Measurements from ENCODE around the gene GPR155. TPM values are rescaled to one million over a fixed set of nuclear protein-coding genes. Genes with fewer than 3 reads are reported as not detected.
"Not testable (repeated sequence)": the region's sequence is repeated elsewhere in the genome, so short reads cannot be mapped to it uniquely, and the experiment has no call there.

The GPR155 gene
- total RNA-seq, 4 donors from 2014 or later: 1.8 to 48.7 (median 3.2) TPM

DNA sequence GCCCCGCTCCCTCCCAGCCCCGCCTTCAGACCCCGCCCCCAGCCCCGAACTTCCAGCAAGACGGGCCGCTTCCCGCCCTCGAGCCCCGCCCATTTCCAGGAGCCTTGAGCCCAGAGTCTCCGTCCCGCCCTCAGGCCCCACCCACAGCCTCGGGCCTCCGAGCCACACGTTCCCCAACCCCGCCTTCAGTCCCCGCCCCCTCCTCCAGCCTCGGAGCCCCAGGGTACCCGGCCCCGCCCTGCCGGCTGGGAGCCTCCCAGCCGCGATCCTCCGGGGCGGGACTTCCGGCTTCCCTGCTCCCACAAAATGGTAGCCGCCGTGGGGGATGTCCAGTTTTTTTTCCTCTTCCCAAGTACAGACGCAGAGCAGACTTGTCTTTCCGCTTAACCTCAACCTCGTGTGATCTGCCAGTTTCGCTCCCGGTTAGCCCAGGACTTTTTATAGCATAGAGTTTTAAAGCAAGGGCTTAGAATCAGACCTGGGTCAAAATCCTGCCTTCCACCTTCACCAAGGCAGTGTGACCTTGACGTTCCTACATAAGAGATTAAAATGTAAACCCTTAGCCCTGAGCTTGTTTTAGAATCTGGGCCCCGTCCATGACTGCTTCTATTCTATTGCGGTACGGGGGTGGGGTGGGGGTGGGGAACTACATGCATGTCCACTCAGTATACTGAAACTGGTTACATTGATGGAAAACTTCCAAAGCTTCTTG is 435 bp upstream of the GPR155 start:
- Histone ChIP-seq H3K9me3 (no peaks in the 10 kb centered on the region), H3K27ac (peak overlapping the region; percentile 74 to 84 (median 84)), H3K27me3 (no peaks in the 10 kb centered on the region), H3K4me1 (no peaks in the 10 kb centered on the region), H3K4me3 (peak overlapping the region; percentile 83 to 91 (median 88)), H3K36me3 (no peaks in the 10 kb centered on the region)
- TF ChIP-seq, protein P1, sequence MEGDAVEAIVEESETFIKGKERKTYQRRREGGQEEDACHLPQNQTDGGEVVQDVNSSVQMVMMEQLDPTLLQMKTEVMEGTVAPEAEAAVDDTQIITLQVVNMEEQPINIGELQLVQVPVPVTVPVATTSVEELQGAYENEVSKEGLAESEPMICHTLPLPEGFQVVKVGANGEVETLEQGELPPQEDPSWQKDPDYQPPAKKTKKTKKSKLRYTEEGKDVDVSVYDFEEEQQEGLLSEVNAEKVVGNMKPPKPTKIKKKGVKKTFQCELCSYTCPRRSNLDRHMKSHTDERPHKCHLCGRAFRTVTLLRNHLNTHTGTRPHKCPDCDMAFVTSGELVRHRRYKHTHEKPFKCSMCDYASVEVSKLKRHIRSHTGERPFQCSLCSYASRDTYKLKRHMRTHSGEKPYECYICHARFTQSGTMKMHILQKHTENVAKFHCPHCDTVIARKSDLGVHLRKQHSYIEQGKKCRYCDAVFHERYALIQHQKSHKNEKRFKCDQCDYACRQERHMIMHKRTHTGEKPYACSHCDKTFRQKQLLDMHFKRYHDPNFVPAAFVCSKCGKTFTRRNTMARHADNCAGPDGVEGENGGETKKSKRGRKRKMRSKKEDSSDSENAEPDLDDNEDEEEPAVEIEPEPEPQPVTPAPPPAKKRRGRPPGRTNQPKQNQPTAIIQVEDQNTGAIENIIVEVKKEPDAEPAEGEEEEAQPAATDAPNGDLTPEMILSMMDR (IDR thresholded peaks at IDR 0.05): no peak
- peak in 1 of 2 donors; percentile 48 for TF ChIP-seq POLR2A (IDR thresholded peaks at IDR 0.05)
- peak; percentile 100 for DNase-seq

- Histone ChIP-seq H3K4me1 (no peaks in the 10 kb centered on the region), H3K27ac (peak overlapping the region; percentile 74 to 84 (median 84)), H3K36me3 (peaks cover 0 to 4% (median 0%) of the 10 kb centered on the region in 3 donors), H3K9me3 (no peaks in the 10 kb centered on the region), H3K27me3 (no peaks in the 10 kb centered on the region), H3K4me3 (peak overlapping the region; percentile 83 to 91 (median 88))
- DNase-seq: peak; percentile 42 to 56 (median 52)
- TF ChIP-seq, protein P1 (IDR thresholded peaks at IDR 0.05): no peak
- TF ChIP-seq POLR2A (IDR thresholded peaks at IDR 0.05): no peak
Measured at GRCh38 chr2:174485788-174486562, 854 bp downstream of the GPR155 start.

DNA sequence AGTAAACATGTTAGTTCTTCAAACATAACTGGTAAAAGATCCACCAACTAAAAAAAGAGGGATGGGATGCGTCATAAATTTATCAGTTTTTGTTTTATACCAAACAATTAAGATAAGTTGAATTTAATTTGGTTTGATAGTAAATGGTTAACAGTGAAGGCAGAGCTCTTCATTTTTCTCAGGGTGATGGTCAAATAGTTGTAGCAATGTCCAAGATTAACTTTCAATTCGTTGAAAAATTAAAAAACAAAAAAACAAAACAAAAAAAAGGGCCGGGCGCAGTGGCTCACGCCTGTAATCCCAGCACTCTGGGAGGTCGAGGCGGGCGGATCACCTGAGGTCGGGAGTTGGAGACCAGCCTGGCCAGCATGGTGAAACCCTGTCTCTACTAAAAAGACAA is 1.8 kb downstream of the GPR155 start:
- not testable (repeated sequence) for H3K27ac ChIP-seq, H3K9me3 ChIP-seq, H3K36me3 ChIP-seq, DNase-seq, H3K27me3 ChIP-seq, H3K4me1 ChIP-seq
- H3K4me3 ChIP-seq: peak overlapping the region in 2 of 4 donors; percentile 4 to 91

DNA sequence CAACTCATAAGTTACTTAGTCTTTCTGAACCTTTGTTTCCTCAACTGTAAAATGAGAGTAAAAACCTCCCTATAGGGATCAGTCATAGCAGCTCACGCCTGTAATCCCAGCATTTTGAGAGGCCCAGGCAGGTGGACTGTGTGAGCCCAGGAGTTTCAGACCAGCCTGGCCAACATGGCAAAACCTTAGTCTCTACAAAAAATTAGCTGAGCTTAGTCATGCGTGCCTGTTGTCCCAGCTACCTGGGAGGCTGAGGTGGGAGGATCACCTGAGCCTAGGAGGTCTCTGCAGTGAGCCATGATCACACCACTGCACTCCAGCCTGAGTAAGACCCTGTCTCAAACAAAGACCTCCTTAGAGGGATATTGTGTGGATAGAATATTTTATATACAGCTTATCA is 2.3 kb downstream of the GPR155 start:
- H3K27ac ChIP-seq: no peak overlapping the region

DNA sequence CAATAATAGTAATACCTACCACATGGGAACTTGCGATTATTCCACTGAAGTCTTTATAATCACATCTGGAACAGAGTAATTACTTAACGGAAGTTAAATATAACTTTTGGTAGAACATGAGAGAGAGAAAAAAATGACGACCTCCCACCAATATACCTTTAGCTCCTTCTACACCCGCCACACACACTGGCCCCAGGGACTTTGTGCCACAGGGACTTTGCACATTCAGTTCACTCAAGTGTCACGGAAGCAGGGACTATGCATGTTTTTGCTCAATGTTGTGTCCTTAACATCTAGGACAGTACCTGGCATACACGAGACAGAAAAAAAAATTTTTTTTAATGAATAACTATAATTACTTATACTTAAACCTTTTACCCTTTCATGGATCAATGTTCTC is 4.0 kb downstream of the GPR155 start:
- Histone ChIP-seq H3K4me3 (no peak overlapping the region), H3K9me3 (no peaks in the 10 kb centered on the region), H3K4me1 (no peaks in the 10 kb centered on the region), H3K27me3 (no peaks in the 10 kb centered on the region), H3K27ac (no peak overlapping the region), H3K36me3 (peaks cover 0 to 8% (median 0%) of the 10 kb centered on the region in 3 donors)
- TF ChIP-seq, protein P1 (IDR thresholded peaks at IDR 0.05): no peak
- TF ChIP-seq POLR2A (IDR thresholded peaks at IDR 0.05): no peak
- DNase-seq: no peak

More for the DNA sequence above, 2.3 kb downstream of the GPR155 start:
- TF ChIP-seq, protein P1 (IDR thresholded peaks at IDR 0.05): no peak
- TF ChIP-seq POLR2A (IDR thresholded peaks at IDR 0.05): no peak
- H3K9me3 ChIP-seq: no peaks in the 10 kb centered on the region
- H3K27me3 ChIP-seq: no peaks in the 10 kb centered on the region
- H3K4me3 ChIP-seq: no peak overlapping the region
- peaks cover 0 to 8% (median 0%) of the 10 kb centered on the region in 3 donors for H3K36me3 ChIP-seq
- no peaks in the 10 kb centered on the region for H3K4me1 ChIP-seq
- no peak for DNase-seq

DNA sequence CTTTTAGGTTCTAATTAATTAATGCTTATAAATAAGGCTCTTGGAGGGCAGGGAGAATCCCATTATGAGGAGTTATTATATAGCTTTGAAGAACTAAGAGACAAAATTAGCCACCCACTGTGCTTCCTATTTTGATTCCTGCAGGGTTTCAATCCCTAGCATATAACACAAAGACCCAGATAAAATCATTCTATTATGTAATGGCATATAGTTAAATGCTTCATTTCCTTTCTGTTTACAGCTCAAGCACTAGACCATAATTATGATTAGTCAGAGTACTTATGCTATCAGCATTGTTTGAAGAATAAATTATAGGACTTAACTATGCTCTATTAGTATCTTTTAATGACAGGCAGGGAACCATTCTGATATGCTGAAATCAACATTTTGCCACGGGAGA is 9.1 kb downstream of the GPR155 start:
- H3K27ac ChIP-seq: no peak overlapping the region
- no peak for DNase-seq
- TF ChIP-seq, protein P1 (IDR thresholded peaks at IDR 0.05): no peak
- TF ChIP-seq POLR2A (IDR thresholded peaks at IDR 0.05): no peak
- no peak overlapping the region for H3K4me3 ChIP-seq
- H3K27me3 ChIP-seq: no peaks in the 10 kb centered on the region
- H3K4me1 ChIP-seq: no peaks in the 10 kb centered on the region
- no peaks in the 10 kb centered on the region for H3K9me3 ChIP-seq
- peaks cover 0 to 8% (median 0%) of the 10 kb centered on the region in 3 donors for H3K36me3 ChIP-seq

Data from Peyer's patch (tissue), 4 donors.